GM19455 (cell line): ENCODE measurements around the gene ZNF598.
"Not testable (repeated sequence)": the region's sequence is repeated elsewhere in the genome, so short reads cannot be mapped to it uniquely, and the experiment has no call there.

ENCODE experiments used
- ATAC-seq: cut with Tn5 transposase; IDR thresholded peaks from one replicate; pipeline ENCODE4 v1.9.1; 2021; ENCODE audit not compliant: unreplicated experiment

Gene ZNF598

DNA sequence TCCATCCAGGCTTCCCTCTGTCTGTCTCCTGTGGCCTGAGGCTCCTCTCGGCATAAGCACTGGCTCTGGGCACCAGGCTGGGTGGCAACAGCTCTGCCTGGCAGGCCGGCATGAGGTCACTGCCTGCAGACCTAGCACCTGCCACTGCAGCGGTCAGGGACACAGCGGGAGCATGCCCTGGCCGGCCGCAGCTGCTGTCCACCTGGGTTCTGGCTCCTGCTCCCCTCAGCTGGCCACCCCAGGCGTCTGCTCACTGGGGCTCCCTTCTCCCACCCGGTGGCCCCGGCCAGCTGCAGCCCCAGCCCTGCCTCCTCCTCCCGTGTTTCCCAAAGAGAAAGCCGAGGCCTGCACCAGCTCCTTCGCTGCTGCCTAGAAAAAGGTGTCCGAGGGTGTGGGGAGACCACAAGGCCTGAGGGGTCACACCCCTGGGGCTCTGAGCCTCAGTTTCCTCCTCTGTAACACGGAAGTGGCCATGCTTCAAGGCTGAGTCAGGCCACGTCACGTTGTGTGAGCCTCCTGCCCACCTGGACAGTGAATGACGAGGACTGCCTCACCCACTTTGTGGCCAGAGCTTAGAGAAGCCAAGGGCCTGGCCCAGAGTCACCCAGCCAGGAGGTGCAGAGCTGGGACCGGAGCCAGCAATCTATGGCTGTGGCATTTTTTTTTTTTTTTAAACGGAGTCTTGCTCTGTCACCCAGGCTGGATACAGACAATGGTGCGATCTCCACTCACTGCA is 31.3 kb upstream of the ZNF598 start:
- no peak for ATAC-seq

DNA sequence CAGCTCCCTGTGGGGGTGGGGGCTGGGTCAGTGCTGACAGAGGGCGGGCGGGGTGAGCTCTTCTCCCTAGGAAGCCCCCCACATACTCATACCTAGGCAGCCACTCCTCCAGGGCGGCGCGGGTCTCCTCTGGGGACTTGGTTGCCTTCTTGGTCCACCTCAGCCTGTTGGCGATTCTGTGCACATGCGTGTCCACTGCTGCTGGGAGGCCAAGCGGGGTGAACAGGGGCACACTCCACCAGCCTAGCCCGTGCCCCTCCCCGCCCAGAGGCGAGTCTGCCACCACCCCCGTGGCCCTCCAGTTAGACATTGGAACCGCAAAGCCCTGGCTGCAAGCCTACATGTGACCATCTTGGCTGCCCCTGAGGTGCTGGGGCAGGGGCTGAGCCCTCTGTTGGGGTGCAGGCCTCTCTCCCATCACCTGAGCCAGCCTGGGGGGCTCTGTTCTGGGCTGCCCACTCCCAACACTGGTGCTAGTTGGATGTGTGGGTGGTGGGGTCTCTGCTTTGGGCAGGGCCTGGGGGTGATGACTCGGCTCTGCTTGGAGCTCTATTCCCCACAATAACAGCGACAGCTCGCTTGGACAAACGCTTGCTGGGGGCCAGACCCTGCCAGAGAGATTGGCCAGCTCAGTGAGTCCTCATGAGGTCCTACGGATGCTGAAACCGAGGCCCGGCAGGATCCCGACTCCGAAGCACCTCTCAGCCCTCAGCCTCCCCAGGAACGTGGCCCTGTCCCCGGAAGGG is 30.6 kb upstream of the ZNF598 start:
- ATAC-seq = no peak

DNA sequence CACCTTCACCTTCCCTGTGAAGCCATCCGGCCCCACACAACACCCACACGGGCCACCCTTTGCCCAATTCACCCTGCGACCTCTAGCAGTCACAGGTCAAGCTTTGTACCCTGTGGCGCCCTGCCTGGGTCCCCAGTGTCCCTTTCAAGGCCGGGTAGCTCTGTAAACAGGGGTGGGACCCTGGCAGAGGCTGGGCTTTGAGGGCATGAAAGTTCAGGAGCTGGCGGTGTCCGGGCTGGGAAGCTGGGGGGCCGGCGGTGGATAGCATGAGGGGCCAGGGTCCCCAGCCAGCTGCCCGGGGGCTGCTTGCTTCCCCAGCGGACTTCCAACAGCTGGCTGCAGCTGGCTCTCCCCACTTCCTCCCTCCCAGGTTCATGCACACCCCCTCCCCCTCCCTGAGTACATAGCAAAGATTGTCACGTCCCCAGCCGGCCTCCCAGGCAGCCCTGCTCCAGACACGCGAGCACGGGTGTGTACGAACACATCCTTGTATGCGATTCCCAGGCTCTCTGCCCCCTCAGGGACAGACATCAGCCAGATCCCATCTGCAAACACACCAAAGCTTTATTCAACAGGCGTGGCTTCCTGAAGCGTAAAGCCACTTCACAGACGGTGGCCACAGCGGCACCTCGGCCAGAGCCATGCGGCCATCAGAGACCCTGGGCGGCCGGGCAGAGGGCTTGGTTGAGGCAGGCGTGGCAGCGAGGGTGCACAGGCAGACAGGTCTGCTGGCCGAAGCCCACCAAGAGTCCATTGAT is 29.8 kb upstream of the ZNF598 start:
- no peak for ATAC-seq

DNA sequence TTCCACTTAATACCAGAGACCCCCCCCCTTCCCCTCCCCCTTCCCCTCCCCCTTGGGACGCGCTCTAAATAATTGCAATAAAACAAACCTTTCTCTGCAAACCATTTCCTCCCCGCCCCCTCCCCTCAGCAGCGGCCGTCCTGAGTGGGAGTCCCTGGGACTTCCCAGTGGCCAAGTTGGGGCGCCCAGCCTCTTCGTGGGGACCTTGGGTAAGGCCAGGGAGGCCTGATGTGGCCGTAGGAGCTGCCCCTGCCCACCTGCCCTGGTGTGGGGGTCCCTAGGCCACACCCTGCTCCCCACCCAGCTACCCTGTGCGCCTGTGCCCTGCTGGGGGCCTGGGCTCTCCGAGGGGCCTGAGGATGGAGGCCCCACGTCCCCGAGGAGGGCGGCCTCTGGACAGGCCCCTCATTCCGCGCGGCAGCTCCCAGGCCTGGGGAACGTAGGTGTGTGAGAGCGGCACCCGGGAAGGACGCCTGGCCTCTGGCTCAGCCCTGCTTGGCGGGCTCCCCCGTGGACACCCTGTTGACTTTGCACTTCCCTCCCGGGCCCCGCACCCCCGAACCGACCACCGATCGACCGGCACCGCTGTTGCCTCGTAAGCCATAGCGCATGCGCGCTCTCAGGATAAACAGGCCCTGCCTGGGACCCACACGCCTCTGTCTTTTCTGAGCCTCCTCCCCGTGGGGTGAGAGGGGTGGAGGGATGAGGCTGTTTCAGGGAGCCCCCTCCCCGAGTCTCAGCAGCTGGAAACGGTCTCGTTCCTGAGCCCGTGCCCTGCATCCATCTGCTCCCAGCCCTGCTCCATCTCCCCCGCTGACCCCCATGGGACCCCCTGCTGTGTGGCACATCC is 29.0 kb upstream of the ZNF598 start:
- ATAC-seq = no peak

DNA sequence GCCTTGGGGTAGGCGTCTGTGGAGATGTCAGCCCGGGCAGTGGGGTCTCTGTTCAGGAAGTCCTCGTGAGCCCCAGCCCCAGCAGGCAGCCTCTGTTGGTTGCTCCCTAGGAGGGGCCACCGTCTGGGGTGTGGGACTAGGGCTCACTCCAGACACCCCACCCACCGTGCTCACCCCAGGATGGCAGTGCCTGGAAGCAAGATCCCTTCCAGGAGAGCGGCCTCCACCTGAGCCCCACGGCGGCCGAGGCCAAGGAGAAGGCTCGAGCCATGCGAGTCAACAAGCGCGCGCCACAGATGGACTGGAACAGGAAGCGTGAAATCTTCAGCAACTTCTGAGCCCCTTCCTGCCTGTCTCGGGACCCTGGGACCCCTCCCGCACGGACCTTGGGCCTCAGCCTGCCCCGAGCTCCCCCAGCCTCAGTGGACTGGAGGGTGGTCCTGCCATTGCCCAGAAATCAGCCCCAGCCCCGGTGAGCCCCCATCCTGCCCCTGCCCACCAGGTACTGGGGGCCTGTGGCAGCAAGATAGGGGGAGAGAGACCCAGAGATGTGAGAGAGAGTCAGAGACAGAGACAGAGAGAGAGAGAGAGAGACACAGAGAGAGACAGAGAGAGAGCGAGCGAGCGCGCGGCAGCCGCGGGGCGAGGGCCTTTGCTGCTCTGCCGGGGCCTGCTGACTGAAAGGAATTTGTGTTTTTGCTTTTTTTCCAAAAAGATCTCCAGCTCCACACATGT is 28.2 kb upstream of the ZNF598 start:
- ATAC-seq = no peak

DNA sequence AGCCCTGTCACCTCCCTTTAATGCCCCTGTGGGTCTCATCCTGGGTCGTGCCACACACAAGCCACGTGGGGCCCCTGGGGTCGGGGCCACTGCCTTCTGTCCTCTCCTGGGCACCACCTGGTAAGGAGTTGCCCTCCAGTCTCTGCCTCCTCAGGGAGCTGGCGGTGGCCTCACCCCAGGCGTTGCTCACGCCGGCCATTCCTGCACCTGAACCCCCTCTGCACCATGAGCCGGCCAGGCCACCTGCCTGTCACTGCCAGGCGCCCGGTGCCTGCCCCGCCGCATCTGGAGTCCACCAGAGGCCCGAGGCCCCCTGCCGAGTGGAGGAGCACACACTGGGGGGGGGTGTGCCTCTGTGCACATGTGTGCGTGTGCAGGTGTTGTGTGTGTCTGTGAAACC is 27.5 kb upstream of the ZNF598 start:
- ATAC-seq = no peak

DNA sequence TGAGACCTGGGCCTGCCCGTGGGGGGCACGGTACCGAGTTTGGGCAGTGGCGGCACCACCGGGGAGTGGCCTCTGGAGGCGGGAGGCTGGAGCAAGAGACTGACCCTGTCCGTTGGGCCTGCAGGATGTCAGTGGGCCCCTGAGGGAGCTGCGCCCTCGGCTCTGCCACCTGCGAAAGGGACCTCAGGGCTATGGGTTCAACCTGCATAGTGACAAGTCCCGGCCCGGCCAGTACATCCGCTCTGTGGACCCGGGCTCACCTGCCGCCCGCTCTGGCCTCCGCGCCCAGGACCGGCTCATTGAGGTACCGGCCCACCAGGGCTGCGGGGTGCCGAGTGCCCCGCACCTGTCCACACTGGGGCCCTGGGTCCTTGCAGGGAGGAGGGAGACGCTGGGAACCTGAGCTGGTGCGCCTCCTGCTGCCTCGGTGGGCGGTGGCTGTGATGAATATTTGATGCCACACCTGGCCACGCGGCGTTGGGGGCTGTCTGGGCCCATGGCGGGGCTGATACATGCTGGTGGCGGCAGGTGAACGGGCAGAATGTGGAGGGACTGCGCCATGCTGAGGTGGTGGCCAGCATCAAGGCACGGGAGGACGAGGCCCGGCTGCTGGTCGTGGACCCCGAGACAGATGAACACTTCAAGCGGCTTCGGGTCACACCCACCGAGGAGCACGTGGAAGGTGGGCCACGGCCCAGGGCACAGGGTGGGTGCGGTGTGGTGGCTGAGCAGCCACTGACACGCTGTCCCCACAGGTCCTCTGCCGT is 26.8 kb upstream of the ZNF598 start:
- no peak for ATAC-seq

DNA sequence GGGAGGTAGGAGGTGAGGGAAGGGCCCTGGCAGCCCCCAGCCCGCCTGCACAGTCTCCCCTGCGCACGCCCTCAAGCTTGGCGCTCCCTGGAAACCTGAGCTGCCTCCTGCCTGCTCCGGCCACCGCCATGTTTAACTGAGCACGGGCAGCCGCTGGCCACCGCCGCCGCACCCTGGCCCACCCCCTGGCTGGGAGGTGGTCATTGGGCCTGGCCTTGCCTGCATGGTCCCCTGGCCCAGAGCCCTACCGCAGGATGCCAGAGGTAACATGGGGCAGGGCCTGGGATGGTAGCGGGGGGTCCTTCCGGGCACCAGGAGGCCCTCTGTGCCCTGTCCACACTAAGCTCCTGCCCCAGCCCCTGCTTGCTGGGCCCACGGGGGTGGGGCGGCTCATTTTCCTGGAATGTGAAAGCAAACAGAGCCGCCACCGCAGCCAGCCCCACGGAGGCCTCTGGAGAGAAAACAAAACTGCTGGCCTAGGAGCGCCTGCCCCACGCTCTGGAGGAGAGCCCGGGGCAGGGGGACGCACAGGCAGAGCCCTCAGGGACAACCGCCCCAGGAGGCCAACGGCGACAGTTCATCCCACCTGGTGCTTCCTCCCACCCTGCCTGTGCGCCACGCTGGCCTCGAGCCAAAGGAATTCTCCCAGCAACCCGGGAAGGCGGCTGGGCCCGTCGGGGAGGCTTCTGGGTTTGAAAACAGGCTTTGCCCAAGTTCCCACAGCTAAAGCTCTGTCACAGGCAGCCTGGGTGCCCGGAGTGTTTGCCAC is 26.0 kb upstream of the ZNF598 start:
- no peak for ATAC-seq

DNA sequence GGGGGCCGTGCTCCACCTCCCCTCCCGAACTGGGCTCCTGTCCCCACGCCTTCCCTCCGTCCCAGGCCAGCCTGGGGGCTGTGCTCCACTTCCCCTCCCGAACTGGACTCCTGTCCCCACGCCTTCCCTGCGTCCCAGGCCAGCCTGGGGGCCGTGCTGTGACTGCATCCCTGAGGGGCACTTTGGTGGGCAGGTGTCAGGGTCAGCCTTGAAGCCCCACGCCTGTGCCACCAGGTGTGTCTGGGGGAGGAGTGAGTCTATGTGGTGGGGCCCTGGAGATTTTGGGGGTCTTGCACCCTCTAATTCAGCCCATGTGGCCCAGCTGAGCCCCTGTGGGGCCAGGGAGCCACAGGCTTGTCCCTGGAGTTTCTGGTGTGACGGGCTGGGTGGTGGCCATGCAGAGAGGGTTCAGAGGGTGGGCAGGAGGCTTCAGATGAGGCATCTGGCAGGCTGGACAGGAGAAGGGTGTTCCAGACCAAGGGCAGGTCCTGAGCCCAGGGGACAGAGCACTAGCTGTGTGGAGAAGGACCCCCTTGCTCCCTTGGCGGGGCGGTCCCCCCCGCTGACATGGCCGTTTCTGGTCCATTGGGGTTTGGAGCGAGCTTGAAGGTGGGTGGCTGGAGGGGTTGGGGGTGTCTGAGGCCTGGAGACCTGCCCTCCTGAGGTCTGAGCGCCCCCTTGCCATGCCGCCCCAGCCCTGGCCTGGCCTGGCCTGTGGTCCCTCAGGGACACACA is 25.2 kb upstream of the ZNF598 start:
- no peak for ATAC-seq

DNA sequence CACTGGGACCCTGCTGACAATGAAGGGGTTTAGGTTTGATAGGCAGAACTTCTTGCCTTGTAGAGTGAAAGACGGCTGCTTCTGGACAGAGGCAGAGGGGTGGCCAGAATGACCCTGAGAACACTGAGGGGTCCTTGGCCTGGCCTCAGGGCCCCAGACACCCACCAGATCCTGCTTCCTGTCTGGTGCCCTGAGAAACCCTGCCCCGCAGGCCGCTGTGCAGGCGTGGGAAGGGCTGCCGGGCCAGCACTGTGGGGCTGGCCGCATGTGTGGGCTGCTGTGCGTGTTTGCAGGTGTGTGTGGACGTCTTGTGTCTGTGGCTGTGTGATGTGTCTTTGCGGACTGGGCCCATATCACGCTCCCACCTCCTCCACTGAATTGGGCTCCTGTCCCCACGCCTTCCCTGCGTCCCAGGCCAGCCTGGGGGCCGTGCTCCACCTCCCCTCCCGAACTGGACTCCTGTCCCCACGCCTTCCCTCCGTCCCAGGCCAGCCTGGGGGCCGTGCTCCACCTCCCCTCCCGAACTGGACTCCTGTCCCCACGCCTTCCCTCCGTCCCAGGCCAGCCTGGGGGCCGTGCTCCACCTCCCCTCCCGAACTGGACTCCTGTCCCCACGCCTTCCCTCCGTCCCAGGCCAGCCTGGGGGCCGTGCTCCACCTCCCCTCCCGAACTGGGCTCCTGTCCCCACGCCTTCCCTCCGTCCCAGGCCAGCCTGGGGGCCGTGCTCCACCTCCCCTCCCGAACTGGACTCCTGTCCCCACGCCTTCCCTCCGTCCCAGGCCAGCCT is 24.5 kb upstream of the ZNF598 start:
- not testable (repeated sequence) for ATAC-seq

DNA sequence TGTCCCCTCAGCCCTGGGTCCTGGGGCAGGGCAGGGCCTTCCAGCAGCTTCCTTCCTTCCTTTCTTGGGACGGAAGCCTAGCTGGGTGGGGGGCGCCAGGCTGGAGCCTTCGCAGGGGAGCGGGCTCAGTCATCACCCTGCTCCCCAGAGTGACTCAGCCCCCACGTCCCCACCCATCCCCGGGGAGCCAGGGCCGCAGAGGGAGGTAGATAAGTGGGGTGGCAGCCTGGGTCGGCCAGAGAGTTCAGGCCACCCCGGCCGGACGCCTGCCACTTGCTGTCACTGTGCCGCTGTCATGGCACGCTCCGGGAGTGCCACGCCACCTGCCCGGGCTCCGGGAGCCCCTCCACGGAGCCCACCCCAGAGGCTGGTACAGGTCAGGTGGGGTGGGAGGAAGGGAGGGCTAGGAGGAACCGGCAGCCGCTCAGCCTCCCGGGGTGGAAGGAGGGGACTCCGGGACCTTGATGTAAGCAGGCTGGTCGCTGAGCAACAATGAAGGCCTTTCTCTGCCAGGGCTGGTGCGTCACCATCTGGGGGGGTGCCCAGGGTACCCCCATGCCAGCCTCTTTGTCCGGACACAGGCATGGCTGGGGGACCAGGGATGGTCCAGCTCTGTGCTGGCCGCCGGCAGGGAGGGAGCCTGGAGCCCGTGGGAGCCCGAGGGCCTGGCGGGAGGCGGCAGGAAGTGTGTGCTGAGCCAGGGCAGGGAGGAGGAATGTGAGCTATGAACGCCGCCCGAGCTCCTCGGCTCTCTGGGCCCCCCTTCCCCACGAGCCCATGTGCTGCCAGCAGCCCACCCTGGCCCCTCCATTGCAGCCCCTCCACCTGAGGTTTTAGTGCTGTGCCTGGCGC is 23.7 kb upstream of the ZNF598 start:
- no peak for ATAC-seq

DNA sequence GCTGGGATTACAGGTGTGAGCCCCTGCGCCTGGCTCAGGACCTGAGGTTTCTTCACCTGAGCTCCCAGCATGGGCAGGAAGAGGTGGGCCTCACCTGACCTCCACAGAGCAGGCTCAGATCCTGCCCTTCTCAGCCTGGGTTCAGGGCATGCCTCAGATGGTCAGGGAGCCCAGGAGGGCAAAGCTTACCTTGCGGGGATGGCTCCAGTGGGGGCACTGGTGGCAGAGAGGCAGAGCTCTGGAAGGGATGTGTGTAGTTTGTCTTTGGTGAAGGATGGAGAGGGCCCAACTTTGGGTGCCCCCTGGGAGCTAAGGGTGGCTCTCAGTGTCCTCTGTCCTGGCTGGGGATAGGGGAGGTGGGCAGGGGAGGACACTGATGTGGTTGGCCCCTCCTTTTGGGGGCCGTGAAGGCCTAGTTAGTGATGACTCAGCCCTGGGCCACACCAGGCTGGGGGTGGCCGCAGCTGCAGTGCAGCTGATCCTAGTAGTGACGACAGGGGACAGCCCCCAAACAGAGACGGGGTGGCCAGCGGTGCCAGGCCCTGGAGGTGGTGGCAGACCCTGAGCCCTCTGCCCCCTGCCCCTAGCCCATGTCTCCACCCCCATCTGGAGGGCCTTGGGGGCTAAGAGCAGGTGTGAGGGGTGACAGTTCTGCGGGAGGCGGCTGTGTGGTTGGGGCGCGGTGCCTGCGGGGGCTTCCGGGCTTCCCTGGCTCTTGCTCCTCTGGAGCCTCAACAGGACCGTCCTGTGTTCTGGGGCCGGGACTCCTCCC is 22.9 kb upstream of the ZNF598 start:
- ATAC-seq = no peak

DNA sequence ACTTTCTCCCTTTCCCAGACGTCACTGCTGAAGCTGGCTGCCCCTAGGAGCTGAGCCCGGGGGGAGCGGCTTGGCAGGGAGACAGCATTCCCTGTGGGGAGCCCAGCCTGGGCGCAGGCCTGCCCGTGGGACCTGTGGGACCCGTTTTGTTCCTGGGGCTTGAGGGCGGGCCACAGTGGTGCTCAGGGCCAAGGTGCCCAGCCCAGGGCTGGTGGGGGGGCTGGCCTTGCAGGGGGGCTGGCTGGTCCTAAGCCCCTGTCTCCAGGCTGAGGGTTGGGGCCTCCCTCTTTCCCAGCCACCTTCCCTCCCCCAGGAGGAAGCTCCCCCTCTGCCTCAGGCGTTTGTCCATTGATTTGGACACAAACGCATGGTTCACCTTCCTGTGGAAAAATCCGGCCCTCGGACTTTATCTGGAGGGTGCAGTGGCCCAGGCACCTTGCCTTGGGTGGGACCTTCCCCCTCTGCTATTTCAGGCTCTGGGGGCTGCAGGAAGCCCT is 21.5 kb upstream of the ZNF598 start:
- ATAC-seq = no peak

DNA sequence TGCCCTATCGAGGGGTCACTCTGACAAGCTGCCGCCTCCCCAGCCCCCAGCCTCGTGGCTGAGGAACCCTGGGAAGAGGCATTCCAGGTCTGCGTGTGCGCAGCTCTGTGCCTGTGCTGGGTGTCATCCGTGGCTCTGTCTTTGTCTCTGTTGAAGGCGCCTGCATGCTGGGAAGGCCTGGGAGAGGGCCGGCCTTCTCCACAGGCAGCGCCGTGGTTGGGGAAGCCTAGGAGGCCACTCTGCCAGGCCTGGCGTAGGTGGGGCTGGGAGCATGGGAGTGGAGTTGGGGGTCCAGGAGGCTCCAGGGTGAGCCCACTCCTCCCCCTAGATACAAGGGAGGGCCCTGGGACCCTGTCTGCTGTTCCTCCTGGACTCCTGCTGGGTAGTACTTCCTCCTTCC is 20.4 kb upstream of the ZNF598 start:
- no peak for ATAC-seq

DNA sequence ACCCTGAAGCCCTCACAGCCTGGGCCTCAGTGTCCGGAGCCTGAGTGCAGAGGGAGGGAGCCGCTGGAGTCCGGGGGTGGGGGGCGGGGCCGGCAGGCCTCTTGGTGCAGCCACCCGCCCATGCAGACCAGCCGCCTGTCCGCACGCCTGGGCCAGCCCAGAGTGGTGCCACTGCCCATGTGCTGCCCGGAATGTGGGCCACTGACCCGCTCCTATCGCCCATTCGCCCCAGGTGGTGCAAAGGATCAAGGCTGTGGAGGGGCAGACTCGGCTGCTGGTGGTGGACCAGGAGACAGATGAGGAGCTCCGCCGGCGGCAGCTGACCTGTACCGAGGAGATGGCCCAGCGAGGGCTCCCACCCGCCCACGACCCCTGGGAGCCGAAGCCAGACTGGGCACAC is 19.7 kb upstream of the ZNF598 start:
- no peak for ATAC-seq
